GM12865 (cell line): ENCODE data around the gene MACC1.

Experiments used
- DNase-seq: peaks from one replicate; pipeline ENCODE4 v3.0.0; 2010; ENCODE audit warnings: low read depth
- H3K4me3 ChIP-seq: 2 replicates; pipeline ENCODE4 v1.5.1; 2011; ENCODE audit warnings: mild to moderate bottlenecking, low read depth, low read length, control low read depth
- TF ChIP-seq, protein P1 (sequence below): IDR thresholded peaks from 2 replicates; pipeline ENCODE4 v1.5.1; 2011; ENCODE audit warnings: low read length, control low read depth, low read depth, inconsistent platforms; ENCODE audit not compliant: insufficient read depth; ENCODE audit errors: missing control alignments

The MACC1 gene

DNA sequence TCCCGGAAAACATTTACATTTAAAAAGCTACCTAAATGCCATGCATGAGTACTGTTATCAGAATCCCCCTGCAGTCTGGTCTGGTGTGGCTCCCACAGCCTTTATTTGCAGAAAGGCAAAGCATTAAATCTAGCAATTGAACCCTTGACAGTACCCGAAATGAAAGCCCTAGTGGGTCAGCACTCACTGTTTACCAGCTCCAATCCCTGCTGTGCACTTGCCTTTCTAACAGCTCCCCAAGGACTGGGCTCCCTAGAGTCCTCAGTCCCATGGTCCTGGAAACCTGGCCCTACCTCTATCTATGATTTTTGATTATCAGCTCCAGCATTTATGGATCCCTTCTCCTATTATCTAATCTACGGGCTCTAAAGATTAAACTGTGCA lies 1.9 kb upstream of the MACC1 start:
- TF ChIP-seq, protein P1, sequence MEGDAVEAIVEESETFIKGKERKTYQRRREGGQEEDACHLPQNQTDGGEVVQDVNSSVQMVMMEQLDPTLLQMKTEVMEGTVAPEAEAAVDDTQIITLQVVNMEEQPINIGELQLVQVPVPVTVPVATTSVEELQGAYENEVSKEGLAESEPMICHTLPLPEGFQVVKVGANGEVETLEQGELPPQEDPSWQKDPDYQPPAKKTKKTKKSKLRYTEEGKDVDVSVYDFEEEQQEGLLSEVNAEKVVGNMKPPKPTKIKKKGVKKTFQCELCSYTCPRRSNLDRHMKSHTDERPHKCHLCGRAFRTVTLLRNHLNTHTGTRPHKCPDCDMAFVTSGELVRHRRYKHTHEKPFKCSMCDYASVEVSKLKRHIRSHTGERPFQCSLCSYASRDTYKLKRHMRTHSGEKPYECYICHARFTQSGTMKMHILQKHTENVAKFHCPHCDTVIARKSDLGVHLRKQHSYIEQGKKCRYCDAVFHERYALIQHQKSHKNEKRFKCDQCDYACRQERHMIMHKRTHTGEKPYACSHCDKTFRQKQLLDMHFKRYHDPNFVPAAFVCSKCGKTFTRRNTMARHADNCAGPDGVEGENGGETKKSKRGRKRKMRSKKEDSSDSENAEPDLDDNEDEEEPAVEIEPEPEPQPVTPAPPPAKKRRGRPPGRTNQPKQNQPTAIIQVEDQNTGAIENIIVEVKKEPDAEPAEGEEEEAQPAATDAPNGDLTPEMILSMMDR: no peak
- no peak for DNase-seq
- peak overlapping the region; percentile 73 for H3K4me3 ChIP-seq

DNA sequence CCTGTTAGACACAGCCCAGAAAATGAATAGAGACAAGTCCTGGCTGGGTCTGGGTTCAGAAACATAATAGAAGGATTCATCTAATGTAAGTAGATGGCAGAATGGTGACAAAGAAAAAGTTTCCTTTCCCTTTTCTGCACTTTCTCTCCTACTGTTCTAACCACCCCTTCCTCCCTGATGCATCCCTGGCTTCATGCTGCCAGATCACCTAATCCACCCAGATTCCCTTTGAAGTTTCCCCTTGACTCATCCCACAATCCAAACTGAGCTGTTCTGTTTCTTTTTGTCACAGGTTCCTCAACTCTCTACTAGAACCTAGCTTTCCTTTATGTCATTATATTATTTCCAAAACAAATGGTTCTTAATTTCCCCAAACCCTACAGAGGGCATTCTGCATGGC lies 1.1 kb upstream of the MACC1 start:
- DNase-seq: no peak
- H3K4me3 ChIP-seq: peak overlapping the region; percentile 73
- TF ChIP-seq, protein P1: no peak

DNA sequence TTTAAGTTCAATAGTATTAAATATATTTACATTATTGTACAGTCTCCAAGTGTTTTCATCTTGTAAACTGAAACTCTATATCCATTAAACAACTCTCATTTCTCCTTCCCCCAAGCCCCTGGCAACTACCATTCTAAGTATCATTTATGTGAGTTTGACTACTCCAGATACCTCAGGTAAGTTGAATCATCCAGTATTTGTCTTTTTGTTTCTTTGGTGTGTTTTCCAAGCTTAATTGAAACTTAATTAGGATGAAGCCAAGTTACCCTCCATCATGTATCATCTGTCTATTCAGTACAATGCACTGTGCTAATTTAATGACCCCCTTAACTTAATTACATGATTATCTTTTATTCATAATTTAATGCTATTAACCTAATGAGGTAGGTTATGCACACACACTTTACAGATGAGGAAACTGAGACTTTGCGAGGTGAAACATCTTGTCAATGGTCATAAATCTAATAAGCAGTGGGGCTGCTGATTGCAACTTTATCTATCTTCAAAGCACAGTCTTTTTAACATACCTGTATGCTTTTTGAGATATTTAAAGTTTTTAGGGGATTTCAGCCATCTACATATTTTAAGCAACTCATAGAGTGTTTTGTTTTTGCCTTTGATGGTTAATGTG lies 663 bp downstream of the MACC1 start:
- peak overlapping the region; percentile 73 for H3K4me3 ChIP-seq
- no peak for DNase-seq
- TF ChIP-seq, protein P1: no peak

DNA sequence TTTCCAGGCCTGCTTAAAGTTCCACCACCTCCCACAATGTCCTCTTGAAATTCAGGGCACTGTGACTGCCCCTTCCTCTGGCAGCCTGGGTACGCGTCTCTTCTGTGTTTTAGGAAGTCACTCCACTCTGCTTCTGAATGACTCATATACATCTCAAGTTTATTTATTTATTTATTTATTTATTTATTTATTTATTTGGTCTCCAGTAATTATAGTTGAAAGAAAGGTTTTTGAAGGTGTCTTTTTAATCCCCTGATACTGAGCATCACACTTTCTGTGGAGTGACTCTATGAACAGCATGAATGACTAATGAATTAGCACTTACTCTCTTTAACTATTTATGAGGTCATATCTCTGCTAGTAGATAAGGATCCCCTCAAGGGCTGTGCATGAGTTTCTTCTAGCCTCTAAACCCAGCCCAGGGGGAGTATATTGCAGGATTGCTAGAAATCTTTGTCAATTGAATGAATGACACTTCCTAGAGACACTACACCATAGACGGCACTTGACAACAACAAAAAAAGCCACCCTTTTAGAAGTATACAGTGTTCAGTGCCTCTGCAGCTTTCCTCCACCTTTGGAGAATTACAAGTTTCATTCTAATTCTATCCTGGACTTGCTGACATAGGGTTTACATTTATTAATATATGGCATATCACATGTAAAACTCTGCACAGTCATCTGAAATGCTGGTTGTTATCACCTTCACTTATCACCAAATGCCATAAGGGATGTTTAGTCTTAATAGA lies 2.1 kb downstream of the MACC1 start:
- peak overlapping the region; percentile 73 for H3K4me3 ChIP-seq
- TF ChIP-seq, protein P1: no peak
- DNase-seq: peak; percentile 41

DNA sequence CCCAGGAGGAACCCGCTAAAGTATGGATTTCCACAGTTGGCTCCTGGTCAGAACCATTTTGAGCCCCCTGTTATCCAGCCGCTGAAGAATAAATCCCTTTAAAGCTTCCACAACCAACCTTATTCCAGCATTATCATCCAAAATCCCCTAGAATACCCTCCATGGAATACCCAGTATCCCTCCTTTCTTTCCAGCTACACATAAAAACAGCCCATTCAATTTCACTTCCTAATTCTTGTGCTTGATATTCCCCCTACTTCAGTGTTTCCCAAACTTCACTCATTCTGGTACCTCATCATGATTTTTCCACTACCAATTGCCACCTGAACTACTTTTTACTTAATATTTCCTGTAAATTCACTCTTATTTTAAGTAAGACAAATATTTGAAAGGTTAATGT lies 3.1 kb downstream of the MACC1 start:
- peak overlapping the region; percentile 73 for H3K4me3 ChIP-seq
- no peak for DNase-seq
- TF ChIP-seq, protein P1: no peak

DNA sequence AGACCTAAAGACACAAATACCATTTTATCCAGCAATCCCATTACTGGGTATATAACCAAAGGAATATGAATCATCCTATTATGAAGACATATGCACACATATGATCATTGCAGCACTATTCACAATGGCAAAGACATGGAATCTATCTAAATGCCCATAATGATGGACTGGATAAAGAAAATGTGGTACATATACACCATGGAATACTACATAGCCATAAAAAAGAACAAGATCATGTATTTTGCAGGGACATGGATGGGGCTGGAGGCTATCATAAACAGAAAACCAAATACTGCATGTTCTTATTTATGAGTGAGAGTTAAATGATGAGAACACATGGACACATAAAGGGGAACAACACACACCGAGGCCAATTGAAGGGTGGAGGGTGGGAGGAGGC lies 3.8 kb downstream of the MACC1 start:
- DNase-seq: no peak
- TF ChIP-seq, protein P1: no peak
- no peak overlapping the region for H3K4me3 ChIP-seq

DNA sequence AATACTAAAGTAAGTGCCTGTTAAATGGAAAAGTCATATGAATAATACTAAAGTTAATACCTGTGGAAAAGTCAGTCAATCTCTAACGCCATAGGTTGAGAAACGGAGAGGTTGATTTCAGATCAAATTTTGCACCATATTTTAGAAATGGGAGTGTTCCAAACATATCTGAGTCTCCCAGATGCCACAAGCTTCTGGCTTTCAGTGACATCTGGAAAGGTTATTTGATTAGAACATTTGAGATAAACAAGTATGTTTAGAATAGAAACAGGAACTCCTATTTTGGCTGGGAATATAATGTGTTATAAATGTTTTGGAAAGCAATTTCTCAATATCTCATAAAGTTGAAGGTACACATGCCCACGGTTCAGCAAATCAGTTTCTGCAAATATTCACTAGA lies 5.8 kb downstream of the MACC1 start:
- DNase-seq: no peak
- no peak overlapping the region for H3K4me3 ChIP-seq
- TF ChIP-seq, protein P1: no peak
